K562 (cell line): Measurements from ENCODE around the gene SHF. TPM values are rescaled to one million over a fixed set of nuclear protein-coding genes. Genes with fewer than 3 reads are reported as not detected.
A peak's percentile ranks its signal among the peaks of the same experiment; 100 is the strongest.

ENCODE experiments used
- ATF6 ChIP-seq: sonication (generic); formaldehyde crosslinking; IDR thresholded peaks from 2 replicates; pipeline ENCODE4 v1.4.0; 2020; ENCODE audit warnings: mild to moderate bottlenecking, missing genetic modification reagents
- CREB1 ChIP-seq, 2 experiments: sonication (generic) in 1 of 2; formaldehyde crosslinking in 1 of 2; IDR thresholded peaks; 2 replicates each; pipeline versions ENCODE4 v1.6.1 to v1.8.0; 2012 to 2022; ENCODE audit warnings: inconsistent platforms in 1 of 2, mild to moderate bottlenecking in 1 of 2, missing genetic modification reagents in 1 of 2, moderate library complexity in 1 of 2
- EZH2 ChIP-seq: IDR thresholded peaks from 2 replicates; pipeline ENCODE4 v1.6.1; 2012; ENCODE audit warnings: low read depth, mild to moderate bottlenecking, inconsistent platforms, low read length, borderline replicate concordance
- HEY1 ChIP-seq: fragments of 250-450 bp; sonication (Bioruptor Pico); IDR thresholded peaks from 2 replicates; pipeline ENCODE4 v1.5.0; 2020; ENCODE audit warnings: mild to moderate bottlenecking, moderate library complexity, borderline replicate concordance
- HMG20B ChIP-seq: fragments of 250-450 bp; sonication (Bioruptor Pico); IDR thresholded peaks from 2 replicates; pipeline ENCODE4 v1.5.0; 2021; ENCODE audit warnings: mild to moderate bottlenecking
- HNRNPUL1 ChIP-seq: fragments of 200-400 bp; formaldehyde crosslinking; IDR thresholded peaks from 2 replicates; pipeline ENCODE4 v1.6.1; 2017; ENCODE audit warnings: low read length
- HSF4 ChIP-seq: fragments of 250-450 bp; sonication (Bioruptor Pico); IDR thresholded peaks from 2 replicates; pipeline ENCODE4 v2.1.2; 2022; ENCODE audit warnings: mild to moderate bottlenecking, moderate library complexity, borderline replicate concordance
- KAT2B ChIP-seq: IDR thresholded peaks from one replicate; pipeline ENCODE4 v1.6.1; 2012; ENCODE audit warnings: low read depth, mild to moderate bottlenecking, control low read depth, inconsistent platforms, low read length, moderate library complexity
- MCM7 ChIP-seq, 2 experiments: fragments of 450-650 bp; IDR thresholded peaks; 2 replicates each; pipeline ENCODE4 v1.6.1; 2016 to 2018
- RBM39 ChIP-seq: fragments of 200-400 bp; formaldehyde crosslinking; optimal IDR thresholded peaks from 2 replicates; pipeline ENCODE3; 2018; ENCODE audit warnings: low read depth, low read length
- RCOR1 ChIP-seq, 2 experiments: IDR thresholded peaks; 2 replicates each; pipeline ENCODE4 v1.6.1; 2012; ENCODE audit warnings: low read depth in 2 of 2, low read length in 2 of 2, borderline replicate concordance in 1 of 2, improper control_type of control experiment in 1 of 2
- SAFB ChIP-seq: fragments of 200-400 bp; formaldehyde crosslinking; IDR thresholded peaks from 2 replicates; pipeline ENCODE4 v1.6.1; 2017; ENCODE audit warnings: low read depth, low read length, borderline replicate concordance
- STAG1 ChIP-seq: sonication (generic); formaldehyde crosslinking; IDR thresholded peaks from 2 replicates; pipeline ENCODE4 v1.5.0; 2020; ENCODE audit warnings: missing genetic modification reagents, borderline replicate concordance
- TAF9B ChIP-seq: fragments of 450-650 bp; IDR thresholded peaks from 2 replicates; pipeline ENCODE4 v1.6.1; 2018; ENCODE audit warnings: mild to moderate bottlenecking; ENCODE audit not compliant: partially characterized antibody
- TARDBP ChIP-seq: fragments of 450-650 bp; IDR thresholded peaks from 2 replicates; pipeline ENCODE4 v1.6.1; 2016
- TEAD2 ChIP-seq: fragments of 450-650 bp; IDR thresholded peaks from 2 replicates; pipeline ENCODE4 v1.6.1; 2016; ENCODE audit warnings: missing genetic modification characterization, control low read depth, missing compliant biosample characterization
- ZKSCAN3 ChIP-seq: fragments of 250-450 bp; sonication (Bioruptor Pico); IDR thresholded peaks from 2 replicates; pipeline ENCODE4 v1.4.0; 2020
- ZNF274 ChIP-seq: IDR thresholded peaks from 2 replicates; pipeline ENCODE4 v1.6.1; 2011; ENCODE audit warnings: low read depth, mild to moderate bottlenecking, low read length, moderate library complexity, borderline replicate concordance
- ZNF699 ChIP-seq: fragments of 250-450 bp; sonication (Bioruptor Pico); IDR thresholded peaks from 2 replicates; pipeline ENCODE4 v1.8.0; 2021; ENCODE audit warnings: mild to moderate bottlenecking, moderate library complexity; ENCODE audit not compliant: insufficient replicate concordance
- polyA plus RNA-seq, 8 experiments: library from polyadenylated mRNA; depleted of rRNA in 4 of 8; stranded (reverse) in 5 of 8; unstranded in 3 of 8; fragments of >200 nt; fragmentation: Nextera tagmentation in 2 of 8; fragmentation: Illumina TruSeq in 1 of 8; extraction: Ambion mirVana in 2 of 8; extraction: Trizol in 1 of 8; gene quantifications; 2 replicates each; pipeline versions ENCODE4 v1.2.1 to v1.2.3, GENCODE V29; 2011 to 2014; ENCODE audit warnings: inconsistent platforms in 1 of 8, missing spikeins in 1 of 8
- total RNA-seq, 7 experiments: library from RNA; depleted of rRNA in 6 of 7; stranded (reverse); fragments of >200 nt in 6 of 7; fragmentation: Illumina TruSeq in 2 of 7; extraction: Trizol in 2 of 7; gene quantifications; 2 replicates each; pipeline versions ENCODE4 v1.2.1 to v1.2.3, GENCODE V29; 2011 to 2021; ENCODE audit warnings: low replicate concordance in 1 of 7
- TF ChIP-seq, protein P1 (sequence below), 2 experiments: fragments of 150-350 bp in 1 of 2; IDR thresholded peaks; 2 replicates each; pipeline ENCODE4 v1.6.1; 2012 to 2016; ENCODE audit warnings: low read depth in 2 of 2, low read length in 2 of 2, mild to moderate bottlenecking in 1 of 2, moderate library complexity in 1 of 2
- TF ChIP-seq, protein P2 (sequence below): fragments of 450-650 bp; IDR thresholded peaks from one replicate; pipeline ENCODE4 v1.6.1; 2018; ENCODE audit warnings: mild to moderate bottlenecking, moderate library complexity; ENCODE audit not compliant: partially characterized antibody

Gene SHF
- total and polyA plus RNA-seq, 9 of the 15 experiments (the other 6 are each of a cell fraction or from before 2014, with no cell fraction given) = 0.51 to 2.2 (median 0.85) TPM; not detected in 2

DNA sequence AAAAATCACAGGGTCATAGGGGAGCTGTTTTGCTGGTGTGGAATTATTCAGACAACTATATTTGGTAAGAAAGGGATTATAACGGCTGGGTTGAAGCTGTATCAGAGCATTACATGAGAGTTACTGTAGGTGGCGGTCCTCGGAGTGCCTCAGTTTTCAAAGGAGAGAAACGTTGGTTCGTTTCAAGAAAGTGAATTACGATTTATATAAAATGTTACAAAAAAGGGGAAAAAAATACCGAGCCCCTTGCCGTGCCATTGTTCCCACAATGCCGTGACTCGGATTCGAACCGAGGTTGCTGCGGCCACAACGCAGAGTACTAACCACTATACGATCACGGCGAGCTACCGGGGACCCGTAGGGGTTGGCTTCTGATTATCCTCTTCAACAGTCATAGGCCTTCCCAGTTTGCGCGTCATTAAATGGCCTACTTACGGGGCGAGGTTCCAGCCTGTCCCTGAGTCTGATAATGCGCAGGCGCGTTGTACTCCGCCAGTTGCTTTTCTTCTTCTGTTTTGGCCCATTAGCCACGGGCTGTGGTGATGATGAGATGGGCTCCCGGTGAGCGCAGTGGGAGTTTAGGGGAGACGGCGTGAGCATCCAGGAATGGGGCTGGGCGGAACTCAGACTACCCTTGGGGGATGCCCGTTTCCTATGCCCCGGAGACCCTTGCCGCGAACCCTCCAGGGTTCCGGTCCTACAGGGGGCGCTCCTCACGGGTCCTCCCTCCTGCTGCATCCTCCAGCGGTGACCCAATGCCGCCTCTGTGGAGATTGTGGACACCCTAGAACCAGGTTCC is 10.8 kb upstream of the SHF start (continued):
- peak in 1 of 2 experiments; percentile 75; a peak in 2 of 4 replicates for TF ChIP-seq RCOR1 (IDR thresholded peaks at IDR 0.05; ENCODE audit: borderline replicate concordance in 1 of 2, low read depth in 2 of 2, low read length in 2 of 2)
- TF ChIP-seq, protein P1, sequence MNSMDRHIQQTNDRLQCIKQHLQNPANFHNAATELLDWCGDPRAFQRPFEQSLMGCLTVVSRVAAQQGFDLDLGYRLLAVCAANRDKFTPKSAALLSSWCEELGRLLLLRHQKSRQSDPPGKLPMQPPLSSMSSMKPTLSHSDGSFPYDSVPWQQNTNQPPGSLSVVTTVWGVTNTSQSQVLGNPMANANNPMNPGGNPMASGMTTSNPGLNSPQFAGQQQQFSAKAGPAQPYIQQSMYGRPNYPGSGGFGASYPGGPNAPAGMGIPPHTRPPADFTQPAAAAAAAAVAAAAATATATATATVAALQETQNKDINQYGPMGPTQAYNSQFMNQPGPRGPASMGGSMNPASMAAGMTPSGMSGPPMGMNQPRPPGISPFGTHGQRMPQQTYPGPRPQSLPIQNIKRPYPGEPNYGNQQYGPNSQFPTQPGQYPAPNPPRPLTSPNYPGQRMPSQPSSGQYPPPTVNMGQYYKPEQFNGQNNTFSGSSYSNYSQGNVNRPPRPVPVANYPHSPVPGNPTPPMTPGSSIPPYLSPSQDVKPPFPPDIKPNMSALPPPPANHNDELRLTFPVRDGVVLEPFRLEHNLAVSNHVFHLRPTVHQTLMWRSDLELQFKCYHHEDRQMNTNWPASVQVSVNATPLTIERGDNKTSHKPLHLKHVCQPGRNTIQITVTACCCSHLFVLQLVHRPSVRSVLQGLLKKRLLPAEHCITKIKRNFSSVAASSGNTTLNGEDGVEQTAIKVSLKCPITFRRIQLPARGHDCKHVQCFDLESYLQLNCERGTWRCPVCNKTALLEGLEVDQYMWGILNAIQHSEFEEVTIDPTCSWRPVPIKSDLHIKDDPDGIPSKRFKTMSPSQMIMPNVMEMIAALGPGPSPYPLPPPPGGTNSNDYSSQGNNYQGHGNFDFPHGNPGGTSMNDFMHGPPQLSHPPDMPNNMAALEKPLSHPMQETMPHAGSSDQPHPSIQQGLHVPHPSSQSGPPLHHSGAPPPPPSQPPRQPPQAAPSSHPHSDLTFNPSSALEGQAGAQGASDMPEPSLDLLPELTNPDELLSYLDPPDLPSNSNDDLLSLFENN (IDR thresholded peaks at IDR 0.05; ENCODE audit: low read depth in 2 of 2, low read length in 2 of 2) = peak in 1 of 2 experiments; percentile 52; a peak in 1 of 4 replicates
- TF ChIP-seq SAFB = no peak
- no peak for TF ChIP-seq TEAD2 (tag)
- TF ChIP-seq ZKSCAN3 (CRISPR knock-in tag) = no peak
- TF ChIP-seq ATF6 (CRISPR knock-in tag) = peak; percentile 84
- no peak for TF ChIP-seq EZH2
- TF ChIP-seq ZNF699 (CRISPR knock-in tag) = no peak
- TF ChIP-seq ZNF274 = peak; percentile 76
- no peak for TF ChIP-seq HNRNPUL1
- peak; percentile 47 for TF ChIP-seq RBM39
- TF ChIP-seq CREB1 (IDR thresholded peaks at IDR 0.05) = peak; percentile 76
- peak; percentile 92 for TF ChIP-seq CREB1 (CRISPR knock-in tag; IDR thresholded peaks at IDR 0.05)
- peak; percentile 37 for TF ChIP-seq TAF9B
- TF ChIP-seq STAG1 (CRISPR knock-in tag) = no peak
- TF ChIP-seq KAT2B = peak; percentile 46
- TF ChIP-seq, protein P2, sequence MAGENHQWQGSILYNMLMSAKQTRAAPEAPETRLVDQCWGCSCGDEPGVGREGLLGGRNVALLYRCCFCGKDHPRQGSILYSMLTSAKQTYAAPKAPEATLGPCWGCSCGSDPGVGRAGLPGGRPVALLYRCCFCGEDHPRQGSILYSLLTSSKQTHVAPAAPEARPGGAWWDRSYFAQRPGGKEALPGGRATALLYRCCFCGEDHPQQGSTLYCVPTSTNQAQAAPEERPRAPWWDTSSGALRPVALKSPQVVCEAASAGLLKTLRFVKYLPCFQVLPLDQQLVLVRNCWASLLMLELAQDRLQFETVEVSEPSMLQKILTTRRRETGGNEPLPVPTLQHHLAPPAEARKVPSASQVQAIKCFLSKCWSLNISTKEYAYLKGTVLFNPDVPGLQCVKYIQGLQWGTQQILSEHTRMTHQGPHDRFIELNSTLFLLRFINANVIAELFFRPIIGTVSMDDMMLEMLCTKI = no peak
- TF ChIP-seq HEY1 (CRISPR knock-in tag) = no peak
- no peak for TF ChIP-seq HMG20B (CRISPR knock-in tag)
- TF ChIP-seq MCM7 (IDR thresholded peaks at IDR 0.05) = no peak
- peak; percentile 76; the same call in 1 of the 2 replicates for TF ChIP-seq TARDBP
- TF ChIP-seq HSF4 (CRISPR knock-in tag) = no peak
